Measurements from ENCODE around the gene SCAMP4. TPM values are rescaled to one million over a fixed set of nuclear protein-coding genes. Genes with fewer than 3 reads are reported as not detected.
"Not testable (repeated sequence)": the region's sequence is repeated elsewhere in the genome, so short reads cannot be mapped to it uniquely, and the experiment has no call there.

The SCAMP4 gene
- total RNA-seq, 1 donor from 2014 or later: 32.1 TPM

DNA sequence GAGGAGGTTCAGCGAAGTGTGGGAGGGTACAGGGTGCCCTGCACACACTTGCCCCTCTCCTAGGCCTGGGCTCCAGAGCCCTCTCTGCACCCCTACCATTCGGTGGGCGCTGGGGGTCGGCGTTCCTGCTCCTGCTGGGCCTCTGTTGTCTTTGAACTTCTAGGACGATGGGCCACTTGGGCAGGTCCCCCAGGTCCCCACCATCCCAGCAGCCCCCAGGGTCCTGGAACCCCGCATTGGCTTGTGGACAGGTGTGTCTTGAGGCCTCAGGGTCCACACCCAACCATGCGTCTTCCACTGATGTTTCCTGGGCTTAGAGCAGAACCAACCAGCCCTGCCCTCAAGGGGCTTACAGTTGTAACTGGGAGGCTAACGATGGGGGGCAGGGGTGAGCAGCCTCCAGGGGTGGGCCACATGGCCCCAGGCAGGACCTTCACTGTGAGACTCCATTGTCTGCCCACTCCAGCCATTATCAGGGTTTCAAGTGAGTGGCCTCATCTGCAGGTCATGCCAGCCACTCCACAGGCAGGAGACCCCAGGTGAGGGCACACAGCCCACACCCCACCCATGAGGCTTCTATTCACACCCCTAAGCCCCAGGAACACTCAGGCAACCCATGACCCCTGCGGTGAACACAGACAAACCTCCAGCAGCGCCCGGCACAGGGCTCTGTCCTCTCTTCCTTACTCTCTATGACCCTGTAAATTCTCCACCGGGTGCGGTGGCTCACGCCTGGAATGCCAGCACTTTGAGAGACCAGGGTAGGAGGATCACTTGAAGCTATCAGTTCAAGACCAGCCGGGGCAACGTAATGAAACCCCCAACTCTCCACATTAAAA lies 39.8 kb upstream of the SCAMP4 start:
- intact Hi-C loops (cut with micrococcal nuclease): loop anchor here (2.0 kb wide), 1 partner anchor 17 kb away; no protein-coding TSS in a partner anchor

DNA sequence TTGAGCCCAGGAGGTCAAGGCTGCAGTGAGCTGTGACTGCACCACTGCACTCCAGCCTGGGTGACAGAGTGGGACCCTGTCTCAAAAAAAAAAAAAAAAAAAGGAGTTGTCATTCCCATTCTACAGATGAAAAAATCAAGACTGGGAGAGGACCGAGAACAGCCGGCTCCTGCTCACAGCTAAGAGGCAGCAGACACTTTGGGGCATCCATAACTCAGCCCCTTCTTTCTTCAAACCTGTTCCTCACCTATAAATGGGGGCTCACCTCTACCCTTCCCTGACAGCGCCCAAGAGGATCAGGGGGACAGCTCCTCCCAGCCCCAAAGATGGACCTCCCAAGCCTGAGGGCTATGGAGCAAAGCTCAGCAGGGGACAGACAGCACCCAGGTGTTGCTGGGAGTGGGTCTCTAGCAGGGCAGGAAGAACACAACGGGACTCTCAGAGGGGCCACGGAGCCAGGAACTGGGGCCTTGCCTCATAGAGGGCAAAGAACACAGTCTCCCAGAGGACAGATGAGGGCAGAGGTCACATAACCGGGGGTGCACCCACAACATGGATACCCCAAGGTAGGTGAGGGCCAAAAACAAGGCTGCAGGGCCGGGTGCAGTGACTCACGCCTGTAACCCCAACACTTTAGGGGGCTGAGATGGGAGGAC lies 38.4 kb upstream of the SCAMP4 start:
- intact Hi-C loops (cut with micrococcal nuclease): no loop called here

DNA sequence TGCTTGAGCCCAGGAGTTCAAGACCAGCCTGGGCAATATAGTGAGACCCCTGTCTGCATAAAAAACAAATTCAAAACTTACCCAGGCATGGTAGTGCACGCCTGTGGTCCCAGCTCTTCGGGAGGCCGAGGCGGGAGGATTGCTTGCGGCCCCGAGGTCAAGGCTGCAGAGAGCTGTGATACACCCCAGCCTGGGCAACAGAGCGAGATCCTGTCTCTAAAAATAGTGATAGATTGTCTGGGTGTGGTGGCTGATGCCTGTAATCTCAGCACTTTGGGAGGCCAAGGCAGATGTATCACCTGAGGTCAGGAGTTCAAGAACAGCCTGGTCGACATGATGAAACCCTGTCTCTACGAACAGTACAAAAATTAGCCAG lies 37.9 kb upstream of the SCAMP4 start:
- intact Hi-C loops (cut with micrococcal nuclease): no loop called here

DNA sequence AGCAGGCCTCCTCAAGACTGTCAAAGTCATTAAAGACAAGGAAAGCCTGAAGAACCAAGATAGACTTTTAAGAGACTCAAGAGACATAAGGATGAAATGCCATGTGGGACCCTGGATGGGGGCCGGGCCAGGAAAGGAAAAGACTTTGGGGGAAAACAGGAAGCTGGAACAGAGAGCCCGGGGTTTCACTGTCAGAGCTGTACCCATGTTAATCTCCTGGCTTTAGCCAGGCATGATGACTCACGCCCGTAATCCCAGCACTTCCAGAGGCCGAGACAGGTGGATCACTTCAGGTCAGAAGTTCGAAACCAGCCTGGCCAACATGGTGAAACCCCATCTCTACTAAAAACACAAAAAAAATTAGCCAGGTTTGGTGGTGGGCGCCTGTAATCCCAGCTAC lies 36.2 kb upstream of the SCAMP4 start:
- intact Hi-C loops (cut with micrococcal nuclease): no loop called here

DNA sequence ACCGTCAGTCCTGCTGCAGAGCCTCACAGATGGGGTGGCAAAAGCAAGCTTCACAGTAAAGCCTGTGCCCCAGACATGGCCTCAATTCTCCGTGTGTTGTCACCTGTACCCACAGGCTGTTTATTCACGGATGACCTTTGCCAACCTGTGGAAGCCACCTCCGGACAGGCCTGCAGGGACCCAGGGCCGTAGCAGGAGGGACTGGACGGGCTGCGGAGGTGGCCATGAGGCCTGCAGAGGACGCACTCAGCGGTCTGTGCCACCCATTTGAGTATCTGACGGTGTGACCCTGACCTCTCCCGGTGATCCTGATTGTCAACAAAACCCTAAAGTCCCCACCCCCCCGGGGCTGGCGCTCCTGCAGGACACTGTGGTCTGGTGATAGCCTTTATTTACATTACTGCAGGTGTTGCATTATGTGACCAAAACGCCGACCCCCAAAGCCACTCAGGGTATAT lies 34.0 kb upstream of the SCAMP4 start:
- intact Hi-C loops (cut with micrococcal nuclease): no loop called here

DNA sequence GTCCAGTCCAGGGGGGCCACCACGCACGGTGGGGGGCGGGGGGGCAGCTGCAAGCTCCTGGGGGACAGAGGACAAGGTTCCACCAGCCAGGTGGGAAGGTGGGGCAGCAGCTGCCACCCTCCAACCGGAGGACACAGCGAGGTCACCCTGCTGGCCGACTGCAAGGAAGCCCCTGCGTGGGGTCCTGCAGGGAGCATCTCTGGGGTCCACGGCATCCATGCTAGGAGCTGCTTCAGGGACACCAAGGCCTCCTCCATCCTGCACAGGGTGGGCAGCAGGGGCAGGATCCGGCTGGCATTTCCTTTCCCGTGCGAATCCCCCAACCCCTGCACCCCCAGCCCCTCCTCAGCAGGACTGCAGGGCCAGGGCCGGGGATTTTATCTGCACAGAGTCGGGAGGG lies 33.6 kb upstream of the SCAMP4 start:
- intact Hi-C loops (cut with micrococcal nuclease): no loop called here

DNA sequence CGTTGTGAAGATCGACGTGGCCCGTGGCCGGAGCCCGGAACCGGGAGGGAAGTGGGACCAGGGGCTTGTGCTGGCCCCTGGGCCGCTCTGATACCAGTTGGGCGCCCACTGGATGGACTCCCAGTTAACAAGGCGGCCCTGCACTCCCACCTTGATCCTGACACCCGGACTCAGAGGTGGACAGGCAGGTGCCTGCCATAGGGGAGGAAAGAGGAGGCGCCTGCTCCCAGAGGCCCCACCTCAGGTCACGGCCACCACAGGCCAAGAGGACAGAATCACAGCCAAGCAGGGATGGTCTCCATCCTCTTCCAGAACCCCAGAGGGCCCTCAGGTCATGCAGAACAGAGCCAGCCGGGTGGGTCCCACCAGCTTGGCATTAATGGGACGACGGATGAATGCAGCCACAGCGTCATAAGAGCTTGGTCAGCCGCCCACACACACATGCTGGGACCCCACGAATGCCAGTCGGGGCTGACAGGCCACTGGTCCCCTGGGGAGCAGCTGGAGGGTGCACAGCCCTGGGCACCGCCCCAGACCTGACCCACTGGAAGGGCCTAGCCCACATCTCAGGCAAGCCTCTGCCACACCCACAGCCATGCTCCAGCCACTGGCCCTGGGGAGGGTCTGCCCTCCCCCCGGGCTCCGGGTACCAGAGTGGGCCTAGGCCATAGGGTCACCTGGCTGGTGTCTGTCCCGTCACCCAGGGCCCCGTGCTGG lies 32.2 kb upstream of the SCAMP4 start:
- intact Hi-C loops (cut with micrococcal nuclease): no loop called here

DNA sequence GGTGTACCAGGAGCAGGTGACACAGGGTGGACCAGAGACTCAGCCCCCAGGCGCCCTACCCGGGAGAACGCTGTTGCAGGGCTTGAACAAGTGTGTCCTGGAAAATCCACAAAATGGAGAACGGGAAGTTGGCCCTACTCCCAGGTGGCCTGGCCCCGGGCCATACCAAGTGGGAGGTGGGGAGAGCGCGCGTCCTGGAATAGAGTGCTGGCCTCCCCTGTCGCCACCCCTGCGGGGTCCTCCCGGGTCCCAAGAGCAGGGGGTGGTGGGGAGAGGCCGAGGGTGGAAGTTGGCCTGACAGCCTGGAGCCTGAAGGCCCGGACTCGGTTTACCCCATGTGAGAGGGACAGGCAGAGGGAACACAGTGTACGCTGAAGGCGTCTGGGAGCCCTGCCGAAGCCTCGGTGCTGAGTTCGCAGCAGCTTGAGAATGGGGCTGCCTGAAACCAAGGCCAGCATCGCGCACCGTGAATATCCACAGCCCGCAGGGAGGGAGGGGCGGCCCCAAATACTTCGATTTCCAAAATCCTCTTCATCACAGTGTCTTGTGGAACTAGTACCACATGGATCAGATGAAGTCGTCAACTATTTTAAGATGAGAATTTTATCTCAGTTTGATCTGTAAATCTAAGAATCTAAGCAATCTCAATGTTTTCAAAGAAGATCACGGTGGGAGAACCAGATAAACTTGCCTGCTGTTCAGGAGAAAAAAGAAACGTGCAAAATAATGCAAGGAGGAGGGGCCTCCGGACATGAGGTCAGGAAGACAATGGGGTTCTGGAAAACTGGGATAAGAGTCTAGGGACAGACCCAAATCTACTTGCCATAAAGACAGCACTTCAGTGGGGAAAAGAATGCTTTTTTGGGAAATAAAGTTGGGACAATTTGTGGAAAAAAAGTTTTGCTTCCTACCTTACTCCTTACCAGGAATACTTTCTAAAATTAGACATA lies 31.4 kb upstream of the SCAMP4 start:
- intact Hi-C loops (cut with micrococcal nuclease): no loop called here

DNA sequence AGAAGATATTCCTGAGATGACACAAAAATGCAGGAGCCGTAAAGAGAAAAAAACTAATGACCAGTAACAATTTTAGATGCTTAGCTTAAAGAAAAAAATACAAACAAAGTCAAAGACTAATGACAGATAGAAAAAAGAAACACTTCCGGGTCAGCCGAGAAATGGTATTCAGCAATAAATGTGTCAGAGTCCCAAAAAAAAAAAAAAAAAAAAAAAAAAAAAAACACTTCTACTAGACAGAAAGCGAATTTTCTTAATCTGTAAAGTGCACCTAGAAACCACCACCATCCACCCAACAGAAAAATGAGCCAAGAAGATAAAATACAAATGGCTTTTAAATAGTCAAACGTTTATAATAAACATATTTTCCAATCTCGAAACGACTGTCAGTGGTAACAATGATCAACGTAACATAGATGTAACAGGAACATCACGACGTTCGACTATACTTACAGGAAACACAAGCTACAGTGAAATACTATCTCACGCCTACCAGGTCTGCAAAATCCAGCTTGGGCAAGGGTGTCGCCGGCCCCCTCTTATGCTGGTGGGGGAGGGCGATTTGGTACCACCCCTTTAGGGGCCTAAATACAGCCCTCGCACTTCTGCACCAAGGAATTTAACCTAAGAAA lies 30.5 kb upstream of the SCAMP4 start:
- intact Hi-C loops (cut with micrococcal nuclease): no loop called here

DNA sequence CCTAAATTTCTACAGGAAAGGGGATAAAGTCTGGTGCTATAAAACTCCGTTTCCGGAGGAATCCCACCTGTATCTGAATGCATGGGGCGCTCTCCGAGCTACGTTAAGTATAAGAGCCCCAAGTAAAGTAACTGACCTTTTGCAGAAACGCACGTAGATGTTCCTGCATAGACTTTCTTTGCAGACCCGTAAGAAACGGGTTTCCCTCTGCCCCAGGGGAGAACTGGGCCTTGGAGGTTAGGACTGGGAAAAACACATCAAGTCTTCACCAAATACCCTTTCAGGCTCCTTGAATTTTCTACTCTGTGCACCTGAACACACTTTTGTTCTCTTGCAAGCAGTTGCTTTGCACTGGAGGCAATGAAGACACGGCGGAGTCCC lies 29.9 kb upstream of the SCAMP4 start:
- intact Hi-C loops (cut with micrococcal nuclease): not testable (repeated sequence)

DNA sequence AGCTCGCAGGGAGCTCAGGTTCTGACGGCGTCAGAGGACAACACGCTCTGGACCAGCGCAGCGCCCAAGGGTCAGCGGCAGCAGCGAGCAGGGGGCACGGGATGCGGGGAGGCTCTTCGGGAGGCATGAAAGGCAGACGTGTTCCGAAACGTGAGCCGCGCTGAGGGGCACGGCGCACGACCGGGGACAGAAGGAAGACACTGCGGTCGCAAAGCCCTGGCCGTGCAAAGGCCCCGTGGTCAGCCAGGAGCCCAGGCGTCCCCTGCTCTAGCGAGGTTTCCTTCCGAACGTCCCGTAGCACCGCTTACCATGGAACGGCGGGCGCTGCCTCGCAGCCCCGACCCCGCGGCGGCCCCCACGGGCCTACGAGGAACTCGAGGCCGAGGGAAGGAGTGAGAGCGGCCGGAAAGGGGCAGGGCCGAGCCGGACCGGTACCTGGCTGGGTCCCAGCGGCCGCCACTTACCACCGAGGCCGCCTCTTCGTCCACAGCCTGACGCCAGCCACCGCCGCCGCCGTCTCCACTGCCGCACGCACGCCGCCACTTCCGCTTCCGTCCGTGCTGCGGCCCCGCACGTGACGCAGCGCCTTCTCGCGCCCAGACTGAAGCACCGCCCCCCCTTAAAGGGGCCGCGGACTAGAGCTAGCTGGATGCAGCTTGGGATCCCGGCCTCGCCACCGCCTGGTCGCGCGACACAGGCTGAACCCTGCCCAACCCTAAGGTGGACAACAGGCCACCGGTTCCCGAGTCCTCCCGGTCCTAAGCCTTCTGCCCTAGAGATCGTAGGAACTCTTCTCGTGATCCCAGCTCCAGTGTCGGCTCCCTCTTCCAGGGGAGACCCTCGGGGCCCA lies 29.3 kb upstream of the SCAMP4 start:
- intact Hi-C loops (cut with micrococcal nuclease): loop anchor here (1.0 kb wide), 1 partner anchor 8 kb away; no protein-coding TSS in a partner anchor

DNA sequence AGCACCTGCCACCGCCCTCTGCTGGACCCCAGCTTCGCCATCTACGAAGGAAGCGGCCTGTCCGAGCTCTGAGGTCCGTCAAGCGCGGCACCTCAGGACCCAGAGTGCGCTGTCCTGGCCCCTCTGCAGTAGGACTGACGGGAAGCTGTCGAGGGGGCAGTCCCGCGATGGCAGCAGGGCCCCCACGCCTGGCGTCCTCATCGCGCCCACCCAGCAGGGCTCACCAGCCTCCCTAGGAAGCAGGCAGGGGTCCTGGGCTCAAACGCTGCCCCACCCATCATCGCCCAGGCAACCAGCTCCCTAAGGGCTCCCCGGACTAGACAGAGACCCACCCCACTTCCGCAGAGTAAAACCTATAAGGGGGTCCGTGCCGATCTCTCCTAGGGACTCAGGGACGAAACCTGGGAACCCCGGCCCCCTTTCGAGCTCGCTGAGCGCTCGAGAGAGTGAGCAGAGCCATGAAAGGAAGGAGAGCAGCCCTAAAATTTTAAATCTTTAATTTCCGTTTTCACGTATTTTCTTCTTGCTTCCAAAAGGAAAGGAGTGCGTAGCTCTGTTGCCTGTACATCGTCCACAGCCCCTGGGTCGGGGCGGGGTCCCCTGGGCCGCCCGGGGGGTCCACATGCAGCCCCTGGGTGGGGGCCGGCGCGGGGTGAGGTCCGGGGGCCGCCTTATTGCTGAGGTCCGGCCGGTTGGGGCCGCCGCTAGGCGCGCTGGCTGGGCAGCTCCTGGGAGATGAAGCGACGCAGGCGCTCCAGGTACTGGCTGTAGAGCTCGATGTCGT lies 28.5 kb upstream of the SCAMP4 start:
- intact Hi-C loops (cut with micrococcal nuclease): loop anchor here (1.0 kb wide), 1 partner anchor 8 kb away; no protein-coding TSS in a partner anchor

DNA sequence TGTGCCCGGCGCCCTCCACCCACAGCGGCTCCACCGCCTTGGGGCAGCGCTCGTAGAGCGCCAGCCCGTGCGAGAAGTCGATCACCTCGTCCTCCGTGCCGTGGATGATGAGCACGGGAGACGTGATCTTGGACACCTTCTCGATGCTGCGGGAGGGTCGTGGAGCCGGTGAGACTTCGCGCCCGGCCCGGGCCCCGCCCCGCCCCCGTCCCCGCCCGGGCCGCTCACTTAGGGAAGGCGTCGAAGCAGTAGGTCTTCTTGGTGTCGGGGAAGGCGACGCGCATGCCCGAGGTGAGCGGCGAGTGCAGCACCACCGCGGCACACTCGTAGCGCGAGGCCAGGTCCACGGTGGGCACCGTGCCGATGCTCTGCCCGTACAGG lies 27.9 kb upstream of the SCAMP4 start:
- intact Hi-C loops (cut with micrococcal nuclease): not testable (repeated sequence)

DNA sequence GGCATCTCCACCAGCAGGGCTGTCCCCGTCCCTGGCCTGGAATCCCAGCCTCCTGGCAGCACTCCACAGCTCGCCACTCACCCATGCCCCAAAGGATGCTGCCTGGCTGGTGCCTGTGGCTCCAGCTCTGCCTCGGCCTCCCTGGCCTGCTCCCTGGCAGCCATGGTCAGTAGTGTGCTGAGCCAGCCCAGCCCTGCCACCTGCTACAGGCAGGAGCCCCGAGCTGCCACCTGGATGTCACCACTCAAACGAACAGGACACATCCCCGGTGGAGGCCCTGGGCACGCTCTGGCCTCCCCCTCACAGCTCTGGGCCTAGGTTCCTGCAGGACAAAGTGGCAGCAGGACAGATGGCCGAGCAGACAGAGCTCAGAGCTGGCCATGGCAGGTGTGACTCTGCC lies 26.6 kb upstream of the SCAMP4 start:
- intact Hi-C loops (cut with micrococcal nuclease): not testable (repeated sequence)

DNA sequence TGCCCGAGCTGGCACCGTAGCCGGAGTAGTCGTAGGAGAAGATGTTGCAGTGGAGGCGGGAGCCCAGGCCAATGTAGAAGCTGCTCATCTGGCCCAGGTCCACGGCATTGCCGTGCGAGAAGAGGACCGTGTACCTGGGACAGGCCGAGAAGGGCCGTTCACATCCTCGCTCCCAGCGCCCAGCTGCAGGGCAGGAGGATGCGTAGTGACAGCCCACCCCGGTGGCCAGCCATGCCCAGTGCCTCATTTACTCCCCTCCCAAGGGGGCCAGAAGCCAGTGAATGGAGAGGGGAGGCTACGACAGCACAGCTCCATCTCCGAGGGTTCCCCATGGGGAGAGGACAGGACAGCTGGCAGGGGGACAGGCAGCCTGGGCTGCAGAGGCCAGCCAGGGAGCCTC lies 25.2 kb upstream of the SCAMP4 start:
- intact Hi-C loops (cut with micrococcal nuclease): loop anchor here (10.0 kb wide), 1 partner anchor 215 kb away; the partner anchor contains the start of genes IZUMO4 and MOB3A

DNA sequence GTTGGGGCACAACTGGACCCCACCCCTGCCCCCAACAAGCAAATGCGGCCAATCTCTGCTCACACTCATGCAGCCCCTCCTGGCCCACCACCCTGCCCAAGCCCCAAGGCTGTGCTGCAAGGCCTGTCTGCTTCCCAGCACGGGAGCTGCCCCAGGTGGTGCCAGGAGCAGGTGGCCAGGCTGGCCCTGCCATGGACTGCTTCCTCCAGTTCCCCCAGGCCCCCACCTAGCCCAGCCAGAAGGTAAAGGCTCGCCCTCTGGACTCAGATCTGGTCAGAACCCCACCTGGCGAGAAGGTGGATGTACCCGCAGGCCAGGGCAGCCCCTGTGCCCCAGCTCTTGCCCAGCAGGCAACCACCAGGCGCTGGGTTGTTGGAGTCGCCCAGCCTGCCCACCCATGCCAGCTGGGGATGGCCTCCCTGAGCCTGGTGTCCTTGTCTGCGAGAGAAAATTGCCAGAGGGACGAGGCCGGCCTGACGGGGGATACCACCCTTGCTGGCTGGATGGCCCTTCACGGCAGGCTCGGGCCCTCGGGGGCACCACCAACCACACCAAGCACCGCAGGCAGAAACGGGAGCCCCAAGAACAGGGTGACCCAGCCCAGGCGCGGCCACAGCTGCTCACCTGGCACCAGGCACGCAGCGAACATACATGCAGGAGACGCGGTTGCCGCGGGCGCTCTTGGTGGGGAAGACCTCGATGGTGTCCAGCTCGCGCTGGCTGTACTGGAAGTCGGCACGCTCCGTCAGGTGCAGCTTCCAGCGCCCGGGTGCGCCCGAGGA lies 24.4 kb upstream of the SCAMP4 start:
- intact Hi-C loops (cut with micrococcal nuclease): loop anchor here (10.0 kb wide), 1 partner anchor 214 kb away; the partner anchor contains the start of genes IZUMO4 and MOB3A

DNA sequence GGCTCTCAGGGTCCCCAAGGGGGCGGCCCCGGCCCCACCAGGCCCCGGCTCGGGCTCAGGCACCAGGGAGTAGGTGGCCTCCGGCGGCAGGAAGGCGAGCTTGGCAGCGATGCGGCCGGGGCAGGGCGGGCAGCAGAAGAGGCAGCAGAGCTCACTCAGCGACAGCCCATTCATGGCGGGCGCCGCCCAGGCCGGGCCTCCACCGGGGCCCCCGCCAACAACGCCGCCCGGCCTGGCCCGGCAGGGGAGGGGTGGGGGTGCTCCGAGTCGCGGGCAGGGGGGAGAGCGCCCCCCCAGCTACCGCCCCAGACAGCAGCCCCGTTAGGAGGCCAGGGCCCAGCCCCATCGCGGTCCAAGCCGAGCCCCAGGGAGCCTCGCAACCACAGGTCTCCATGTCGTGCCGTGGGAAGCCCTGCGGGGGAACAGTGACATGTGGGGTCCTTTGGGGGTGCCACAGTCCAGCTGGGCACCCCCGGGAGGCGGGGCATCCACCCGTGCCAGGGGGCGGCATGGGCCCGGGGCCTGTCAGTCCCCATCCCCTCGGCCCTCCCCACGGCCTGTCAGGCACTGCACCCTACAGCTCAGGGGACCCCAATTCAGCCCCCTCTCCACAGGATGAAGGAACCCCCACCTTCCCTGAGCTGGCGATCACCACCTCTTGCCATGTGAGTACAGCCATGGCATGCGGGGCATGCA lies 23.7 kb upstream of the SCAMP4 start:
- intact Hi-C loops (cut with micrococcal nuclease): loop anchor here (2.0 to 10.0 kb wide), 2 partner anchors 17 to 213 kb away; partner anchors contain the start of genes IZUMO4 and MOB3A

Data from T-helper 2 cell treated with Interferon-gamma antibody and Interleukin-4, amounts not matched to agents 100 ng/mL and 5 ng/mL, for 36 hours (primary cell).